Motor neuron (in vitro differentiated cells): ENCODE measurements around the gene EVPLL. TPM values are rescaled to one million over a fixed set of nuclear protein-coding genes. Genes with fewer than 3 reads are reported as not detected.
A peak's percentile ranks its signal among the peaks of the same experiment; 100 is the strongest.
"Not testable (repeated sequence)": the region's sequence is repeated elsewhere in the genome, so short reads cannot be mapped to it uniquely, and the experiment has no call there.

Experiments used
- ATAC-seq, 8 experiments: fragments of 200-7000 bp; cut with Tn5 transposase; replicated peaks in 6 of 8; 2 replicates each; pipeline ENCODE4 v1.8.0; 2021; ENCODE audit warnings: mild to moderate bottlenecking in 8 of 8, moderate library complexity in 8 of 8
- H3K27ac ChIP-seq, 2 donors: fragments of 250-450 bp; sonication (Bioruptor Pico); 2 replicates each; pipeline ENCODE4 v1.9.0; 2021; ENCODE audit warnings: antibody characterized with exemption in 2 of 2, mild to moderate bottlenecking in 2 of 2, moderate library complexity in 1 of 2
- H3K4me1 ChIP-seq, 2 donors: fragments of 250-450 bp; sonication (Bioruptor Pico); replicated peaks in 1 of 2; 2 replicates each; pipeline ENCODE4 v1.6.1; 2021; ENCODE audit warnings: antibody characterized with exemption in 2 of 2, mild to moderate bottlenecking in 2 of 2, moderate library complexity in 1 of 2
- H3K4me3 ChIP-seq, 5 donors: fragments of 250-450 bp; sonication (Bioruptor Pico); 2 replicates each; pipeline ENCODE4 v1.9.0; 2021; ENCODE audit warnings: antibody characterized with exemption in 5 of 5, mild to moderate bottlenecking in 5 of 5, moderate library complexity in 4 of 5
- WGBS, 10 experiments: fragments of 450-650 bp; shearing (Covaris generic); methylation state at CpG; one replicate each; pipeline ENCODE4 v1.0.0; 2022; 5-methylcytosine and 5-hydroxymethylcytosine counted together
- in situ Hi-C, 9 experiments: fragments of 400-800 bp; cut with MboI; loops; one replicate each; pipeline ENCODE4 v1.15.0; 2021; ENCODE audit warnings: low sequenced_read_pairs in 9 of 9, low pct_unique_long_range_greater_than_20kb in 2 of 9; ENCODE audit not compliant: unreplicated experiment in 9 of 9
- total RNA-seq, 8 experiments: library from RNA; unstranded; fragments of 300-600 nt; gene quantifications; 2 replicates each; pipeline versions ENCODE4 v1.2.3 to v1.2.4, GENCODE V29; 2022

EVPLL gene
- total RNA-seq, 8 experiments from 2014 or later, result 0.25 TPM; not detected in 7

- in situ Hi-C loops, H3K4me1 ChIP-seq: not testable (repeated sequence)
- peak overlapping the region; percentile 90 to 94 for H3K27ac ChIP-seq
- peak overlapping the region; percentile 48 to 94 (median 69) for H3K4me3 ChIP-seq
- WGBS, 10 experiments, result 0 to 7% (median 1%) methylated on average over 2 to 7 of the region's 25 CpGs; no CpG with 5 or more reads in 6 of the 10 experiments
- ATAC-seq, result peak; percentile 41 to 74 (median 46)
Observed at GRCh38 chr17:18411377-18411864, 33.8 kb downstream of the EVPLL start.

GRCh38 chr17:18412001-18412538 lies 34.5 kb downstream of the EVPLL start:
- peak; percentile 85 to 98 (median 96) for ATAC-seq
- H3K4me1 ChIP-seq, H3K4me3 ChIP-seq, in situ Hi-C loops, H3K27ac ChIP-seq: not testable (repeated sequence)
- whole genome bisulfite sequencing, 10 experiments, result no CpG with 5 or more reads among the region's 32 CpGs

- H3K4me1 ChIP-seq, in situ Hi-C loops, H3K4me3 ChIP-seq, H3K27ac ChIP-seq: not testable (repeated sequence)
- ATAC-seq, result peak in 1 of 8 experiments; percentile 58
- 83% methylated on average over 2 of the region's 11 CpGs; no CpG with 5 or more reads in 9 of the 10 experiments for WGBS, 10 experiments
Observed at GRCh38 chr17:18421521-18421920, 43.9 kb downstream of the EVPLL start.

- H3K4me3 ChIP-seq, H3K4me1 ChIP-seq: not testable (repeated sequence)
- WGBS, 10 experiments, result no CpG with 5 or more reads among the region's 6 CpGs
Observed at GRCh38 chr17:18422464-18422863, 44.9 kb downstream of the EVPLL start.

GRCh38 chr17:18423015-18423414 lies 45.4 kb downstream of the EVPLL start:
- H3K4me1 ChIP-seq, H3K27ac ChIP-seq, in situ Hi-C loops, H3K4me3 ChIP-seq, ATAC-seq: not testable (repeated sequence)
- no CpG with 5 or more reads among the region's 7 CpGs for WGBS, 10 experiments

More at GRCh38 chr17:18422464-18422863, 44.9 kb downstream of the EVPLL start:
- H3K27ac ChIP-seq, ATAC-seq, in situ Hi-C loops: not testable (repeated sequence)

GRCh38 chr17:18425593-18425992 lies 48.0 kb downstream of the EVPLL start:
- H3K4me1 ChIP-seq, in situ Hi-C loops, H3K27ac ChIP-seq, ATAC-seq, H3K4me3 ChIP-seq: not testable (repeated sequence)
- no CpG with 5 or more reads among the region's 6 CpGs for WGBS, 10 experiments

GRCh38 chr17:18426639-18427038 lies 49.1 kb downstream of the EVPLL start:
- in situ Hi-C loops, H3K4me1 ChIP-seq, H3K27ac ChIP-seq, H3K4me3 ChIP-seq, ATAC-seq: not testable (repeated sequence)
- WGBS, 10 experiments, result no CpG with 5 or more reads among the region's 16 CpGs

GRCh38 chr17:18432206-18432605 lies 54.6 kb downstream of the EVPLL start:
- no CpG with 5 or more reads among the region's 9 CpGs for WGBS, 10 experiments
- ATAC-seq, in situ Hi-C loops, H3K27ac ChIP-seq, H3K4me1 ChIP-seq, H3K4me3 ChIP-seq: not testable (repeated sequence)

Other genes with a start within 250 kb of the EVPLL start
- 100 to 1,000 TPM in 2 of 8 experiments, 10 to 100 TPM in 6; 60.4 to 140 (median 79.8) TPM for gene ALKBH5, start 193.9 kb upstream of the EVPLL start, total RNA-seq
- gene LLGL1, start 152.1 kb upstream of the EVPLL start, total RNA-seq, result 10 to 100 TPM; 13.9 to 41.7 (median 23.3) TPM
- 100 to 1,000 TPM in 5 of 8 experiments, 10 to 100 TPM in 3; 62.9 to 150 (median 109) TPM for gene FLII, start 119.0 kb upstream of the EVPLL start, total RNA-seq
- 10 to 100 TPM in 5 of 8 experiments, 1 to 10 TPM in 3; 5.9 to 19.1 (median 13.0) TPM for gene MIEF2, start 117.1 kb upstream of the EVPLL start, total RNA-seq
- 10 to 100 TPM; 21.6 to 52.6 (median 28.4) TPM for gene TOP3A, start 62.8 kb upstream of the EVPLL start, total RNA-seq
- gene SMCR8, start 62.5 kb upstream of the EVPLL start, total RNA-seq, result 10 to 100 TPM in 4 of 8 experiments, 1 to 10 TPM in 4; 6.1 to 16.4 (median 11.5) TPM
- 10 to 100 TPM in 3 of 8 experiments, 1 to 10 TPM in 5; 1.6 to 22.1 (median 3.5) TPM for gene SHMT1, start 14.2 kb upstream of the EVPLL start, total RNA-seq
- gene LGALS9C, start 99.0 kb downstream of the EVPLL start, total RNA-seq, result under 1 TPM in 6 of 8 experiments, not detected in 2; 0.14 to 0.92 (median 0.47) TPM